ENCODE measurements around the gene MORN1.

GRCh38 chr1:2317230-2318065, 73.9 kb downstream of the MORN1 start:
- TF ChIP-seq CTCF (conservative IDR thresholded peaks at IDR 0.05; ENCODE audit: low read depth in 2 of 2): no peak
- TF ChIP-seq REST (IDR thresholded peaks at IDR 0.05; ENCODE audit: unreplicated experiment): no peak
- no peak for TF ChIP-seq POLR2AphosphoS5 (IDR thresholded peaks at IDR 0.05; ENCODE audit: low read depth)
- TF ChIP-seq EZH2 (IDR thresholded peaks at IDR 0.05; ENCODE audit: low read depth, unreplicated experiment): no peak
- TF ChIP-seq STAT1 (IDR thresholded peaks at IDR 0.05; ENCODE audit: unreplicated experiment): no peak
- TF ChIP-seq EZH2phosphoT487 (IDR thresholded peaks at IDR 0.05; ENCODE audit: unreplicated experiment): no peak
- TF ChIP-seq ZNF331 (CRISPR knock-in tag; IDR thresholded peaks at IDR 0.05; ENCODE audit: low read depth): no peak
- no peak for TF ChIP-seq JUNB (IDR thresholded peaks at IDR 0.05; ENCODE audit: unreplicated experiment)
- no peak for TF ChIP-seq NANOG (IDR thresholded peaks at IDR 0.05; ENCODE audit: borderline replicate concordance)
- TF ChIP-seq CREB1 (CRISPR knock-in tag; IDR thresholded peaks at IDR 0.05; ENCODE audit: low read depth): no peak
- no peak for TF ChIP-seq ZNF114 (CRISPR knock-in tag; IDR thresholded peaks at IDR 0.05)

Measured in GM23338 (cell line).